Tibial nerve (tissue), 4 donors: ENCODE results near the gene HIPK3.

Experiments used
- EP300 ChIP-seq, 2 donors: sonication (generic); formaldehyde crosslinking; IDR thresholded peaks; one replicate each; pipeline ENCODE4 v1.6.1; 2017; ENCODE audit warnings: antibody characterized with exemption in 2 of 2, mild to moderate bottlenecking in 1 of 2
- POLR2A ChIP-seq, 2 donors: fragments of 450-650 bp; IDR thresholded peaks; one replicate each; pipeline ENCODE4 v1.6.1; 2017; ENCODE audit warnings: antibody characterized with exemption in 2 of 2, mild to moderate bottlenecking in 2 of 2, moderate library complexity in 2 of 2
- TF ChIP-seq, protein P1 (sequence below), 5 experiments: fragments of 200-600 bp in 3 of 5; fragments of 450-650 bp in 2 of 5; sonication (generic) in 3 of 5; IDR thresholded peaks; one replicate each; pipeline ENCODE4 v1.5.1; 2016 to 2019; ENCODE audit warnings: antibody characterized with exemption in 5 of 5, mild to moderate bottlenecking in 3 of 5, moderate library complexity in 2 of 5

DNA sequence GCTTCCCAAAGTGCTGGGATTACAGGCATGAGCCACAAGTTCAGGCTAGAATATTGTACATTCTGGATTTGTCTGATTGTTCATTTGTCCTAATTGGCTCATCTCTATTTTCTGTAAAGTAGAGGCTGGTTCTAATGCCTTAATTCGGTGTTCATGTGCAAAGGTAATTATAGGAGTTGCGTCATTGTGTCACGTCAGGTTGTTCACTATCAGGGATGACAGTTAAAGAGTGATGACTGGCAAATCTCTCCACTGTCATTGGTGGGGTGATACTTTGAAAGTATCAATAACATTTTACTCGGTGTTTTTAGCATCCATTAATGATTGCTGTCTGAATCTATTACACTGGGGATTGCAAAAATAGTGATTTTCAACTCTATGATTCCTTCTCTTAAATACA is 103.5 kb downstream of the HIPK3 start:
- TF ChIP-seq, protein P1, sequence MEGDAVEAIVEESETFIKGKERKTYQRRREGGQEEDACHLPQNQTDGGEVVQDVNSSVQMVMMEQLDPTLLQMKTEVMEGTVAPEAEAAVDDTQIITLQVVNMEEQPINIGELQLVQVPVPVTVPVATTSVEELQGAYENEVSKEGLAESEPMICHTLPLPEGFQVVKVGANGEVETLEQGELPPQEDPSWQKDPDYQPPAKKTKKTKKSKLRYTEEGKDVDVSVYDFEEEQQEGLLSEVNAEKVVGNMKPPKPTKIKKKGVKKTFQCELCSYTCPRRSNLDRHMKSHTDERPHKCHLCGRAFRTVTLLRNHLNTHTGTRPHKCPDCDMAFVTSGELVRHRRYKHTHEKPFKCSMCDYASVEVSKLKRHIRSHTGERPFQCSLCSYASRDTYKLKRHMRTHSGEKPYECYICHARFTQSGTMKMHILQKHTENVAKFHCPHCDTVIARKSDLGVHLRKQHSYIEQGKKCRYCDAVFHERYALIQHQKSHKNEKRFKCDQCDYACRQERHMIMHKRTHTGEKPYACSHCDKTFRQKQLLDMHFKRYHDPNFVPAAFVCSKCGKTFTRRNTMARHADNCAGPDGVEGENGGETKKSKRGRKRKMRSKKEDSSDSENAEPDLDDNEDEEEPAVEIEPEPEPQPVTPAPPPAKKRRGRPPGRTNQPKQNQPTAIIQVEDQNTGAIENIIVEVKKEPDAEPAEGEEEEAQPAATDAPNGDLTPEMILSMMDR (IDR thresholded peaks at IDR 0.05) = no peak
- TF ChIP-seq POLR2A (IDR thresholded peaks at IDR 0.05) = no peak
- no peak for TF ChIP-seq EP300 (IDR thresholded peaks at IDR 0.05)
